ENCODE data around the gene OPCML. TPM values are rescaled to one million over a fixed set of nuclear protein-coding genes. Genes with fewer than 3 reads are reported as not detected.

The OPCML gene
- polyA plus RNA-seq, 3 donors = not detected

DNA sequence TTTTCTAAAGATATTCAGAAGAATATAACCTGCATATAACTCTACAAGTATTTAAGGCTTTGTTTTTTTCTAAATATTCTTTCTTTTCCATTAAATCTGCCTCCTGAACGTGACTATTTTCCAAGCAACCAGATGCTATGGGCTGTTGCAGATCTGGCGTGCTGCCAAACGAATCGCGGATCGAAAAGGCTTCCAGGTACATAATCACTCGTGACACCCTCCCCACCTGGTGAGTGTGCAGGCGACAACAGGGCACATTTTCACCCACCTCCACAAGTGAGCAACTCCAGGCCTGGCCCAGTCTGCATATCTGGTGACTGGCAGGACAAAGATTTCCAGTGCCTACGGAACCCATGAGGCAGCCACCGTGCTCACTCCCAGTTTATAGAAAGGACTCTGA lies 660.1 kb downstream of the OPCML start:
- H3K27ac Mint-ChIP-seq = no peak overlapping the region
- intact Hi-C loops (cut with micrococcal nuclease) = no loop called here
- DNase-seq = no peak
- no peak overlapping the region for H3K4me3 Mint-ChIP-seq
- H3K27me3 ChIP-seq (ENCODE audit: control insufficient read depth in 2 of 2, insufficient read depth in 2 of 2, low read length in 2 of 2) = no peaks in the 10 kb centered on the region
- no peaks in the 10 kb centered on the region for H3K4me1 ChIP-seq (ENCODE audit: control insufficient read depth in 1 of 2, insufficient read depth in 2 of 2, low read length in 2 of 2)
- H3K36me3 Mint-ChIP-seq = no peaks in the 10 kb centered on the region
- H3K79me2 ChIP-seq (ENCODE audit: insufficient read depth, low read length) = no peaks in the 10 kb centered on the region
- H4K20me1 ChIP-seq (ENCODE audit: insufficient read depth, low read length) = no peaks in the 10 kb centered on the region
- peaks cover 0 to 4% of the 10 kb centered on the region in 2 donors for H3K9me3 ChIP-seq (replicated peaks in 1 of 2; ENCODE audit: control insufficient read depth in 1 of 2, insufficient read depth in 1 of 2, low read length in 2 of 2)
- no peak overlapping the region for H3K4me3 ChIP-seq (replicated peaks in 1 of 3; ENCODE audit: low read depth in 2 of 3, low read length in 3 of 3)
- peaks cover 0 to 2% (median 0%) of the 10 kb centered on the region in 3 donors for H3K27me3 Mint-ChIP-seq (ENCODE audit: low read depth in 3 of 3)
- no peak overlapping the region for H3K4me2 ChIP-seq (replicated peaks; ENCODE audit: extremely low read depth, low read length, poor library complexity, severe bottlenecking)
- H3K4me1 Mint-ChIP-seq = no peaks in the 10 kb centered on the region
- H3K9me3 Mint-ChIP-seq = peaks cover 2 to 9% (median 5%) of the 10 kb centered on the region in 7 donors
- no peak overlapping the region for H2AFZ ChIP-seq (ENCODE audit: insufficient read depth, low read depth, low read length, poor library complexity, severe bottlenecking)
- WGBS (ENCODE audit: insufficient coverage) = 87% methylated on average over 10 of the region's 10 CpGs
- H3K36me3 ChIP-seq (replicated peaks in 1 of 2; ENCODE audit: control insufficient read depth in 1 of 2, insufficient read depth in 2 of 2, low read length in 2 of 2) = no peaks in the 10 kb centered on the region
- TF ChIP-seq, protein P1, sequence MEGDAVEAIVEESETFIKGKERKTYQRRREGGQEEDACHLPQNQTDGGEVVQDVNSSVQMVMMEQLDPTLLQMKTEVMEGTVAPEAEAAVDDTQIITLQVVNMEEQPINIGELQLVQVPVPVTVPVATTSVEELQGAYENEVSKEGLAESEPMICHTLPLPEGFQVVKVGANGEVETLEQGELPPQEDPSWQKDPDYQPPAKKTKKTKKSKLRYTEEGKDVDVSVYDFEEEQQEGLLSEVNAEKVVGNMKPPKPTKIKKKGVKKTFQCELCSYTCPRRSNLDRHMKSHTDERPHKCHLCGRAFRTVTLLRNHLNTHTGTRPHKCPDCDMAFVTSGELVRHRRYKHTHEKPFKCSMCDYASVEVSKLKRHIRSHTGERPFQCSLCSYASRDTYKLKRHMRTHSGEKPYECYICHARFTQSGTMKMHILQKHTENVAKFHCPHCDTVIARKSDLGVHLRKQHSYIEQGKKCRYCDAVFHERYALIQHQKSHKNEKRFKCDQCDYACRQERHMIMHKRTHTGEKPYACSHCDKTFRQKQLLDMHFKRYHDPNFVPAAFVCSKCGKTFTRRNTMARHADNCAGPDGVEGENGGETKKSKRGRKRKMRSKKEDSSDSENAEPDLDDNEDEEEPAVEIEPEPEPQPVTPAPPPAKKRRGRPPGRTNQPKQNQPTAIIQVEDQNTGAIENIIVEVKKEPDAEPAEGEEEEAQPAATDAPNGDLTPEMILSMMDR (IDR thresholded peaks at IDR 0.05) = no peak
- H3K9ac ChIP-seq (ENCODE audit: insufficient read depth, low read length, poor library complexity, severe bottlenecking) = no peak overlapping the region
- no peak overlapping the region for H3K27ac ChIP-seq (ENCODE audit: low read depth in 1 of 2, low read length in 2 of 2)

DNA sequence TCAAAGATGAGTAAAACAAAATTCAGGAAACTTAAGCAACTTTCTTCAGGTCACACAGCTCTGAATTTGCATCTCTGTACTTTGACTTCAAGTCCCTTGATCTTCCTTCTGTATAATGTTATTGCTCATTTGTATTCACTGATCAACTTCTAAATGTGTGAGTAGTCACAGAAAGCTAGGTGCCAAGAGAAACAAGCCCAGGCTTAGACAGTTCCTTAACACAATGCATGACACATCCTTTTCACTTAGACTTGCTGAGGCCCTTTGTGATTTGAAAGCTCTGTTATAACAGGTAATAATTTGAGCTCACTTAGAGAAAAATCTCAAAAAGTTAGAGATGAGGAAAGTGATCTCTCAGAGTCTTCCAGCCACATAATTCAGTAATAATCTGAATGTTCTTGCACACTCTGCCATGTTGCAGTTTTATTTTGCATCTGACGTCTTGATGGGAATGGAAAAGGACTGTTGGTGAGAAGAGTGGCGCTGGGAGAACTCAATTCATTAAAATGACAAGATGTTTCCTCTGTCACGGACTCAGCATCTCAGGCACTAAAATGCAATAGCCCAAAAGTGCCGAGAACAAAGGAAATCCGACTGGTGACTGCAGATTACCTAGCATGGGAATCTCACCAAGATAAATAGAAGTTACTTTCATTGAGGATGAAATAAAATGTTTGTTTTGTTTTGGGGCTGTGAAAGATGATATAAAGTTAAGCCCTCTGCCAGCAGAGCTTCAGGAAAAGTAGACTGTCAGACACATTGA lies 665.3 kb downstream of the OPCML start:
- no peak overlapping the region for H3K4me3 Mint-ChIP-seq
- no peak for DNase-seq
- no peaks in the 10 kb centered on the region for H3K79me2 ChIP-seq (ENCODE audit: insufficient read depth, low read length)
- peaks cover 0 to 8% of the 10 kb centered on the region in 2 donors for H3K9me3 ChIP-seq (replicated peaks in 1 of 2; ENCODE audit: control insufficient read depth in 1 of 2, insufficient read depth in 1 of 2, low read length in 2 of 2)
- no peaks in the 10 kb centered on the region for H3K27me3 ChIP-seq (ENCODE audit: control insufficient read depth in 2 of 2, insufficient read depth in 2 of 2, low read length in 2 of 2)
- TF ChIP-seq, protein P1 (IDR thresholded peaks at IDR 0.05) = no peak
- no peak overlapping the region for H3K27ac Mint-ChIP-seq
- no peaks in the 10 kb centered on the region for H3K36me3 ChIP-seq (replicated peaks in 1 of 2; ENCODE audit: control insufficient read depth in 1 of 2, insufficient read depth in 2 of 2, low read length in 2 of 2)
- intact Hi-C loops (cut with micrococcal nuclease) = no loop called here
- no peak overlapping the region for H3K27ac ChIP-seq (ENCODE audit: low read depth in 1 of 2, low read length in 2 of 2)
- H2AFZ ChIP-seq (ENCODE audit: insufficient read depth, low read depth, low read length, poor library complexity, severe bottlenecking) = no peak overlapping the region
- H3K36me3 Mint-ChIP-seq = no peaks in the 10 kb centered on the region
- no peak overlapping the region for H3K4me2 ChIP-seq (replicated peaks; ENCODE audit: extremely low read depth, low read length, poor library complexity, severe bottlenecking)
- no peaks in the 10 kb centered on the region for H3K4me1 Mint-ChIP-seq
- H3K9ac ChIP-seq (ENCODE audit: insufficient read depth, low read length, poor library complexity, severe bottlenecking) = no peak overlapping the region
- H3K4me1 ChIP-seq (ENCODE audit: control insufficient read depth in 1 of 2, insufficient read depth in 2 of 2, low read length in 2 of 2) = no peaks in the 10 kb centered on the region
- H3K27me3 Mint-ChIP-seq (ENCODE audit: low read depth in 3 of 3) = peaks cover 0 to 2% (median 0%) of the 10 kb centered on the region in 3 donors
- WGBS (ENCODE audit: insufficient coverage) = 24% methylated on average over 4 of the region's 5 CpGs
- H4K20me1 ChIP-seq (ENCODE audit: insufficient read depth, low read length) = no peaks in the 10 kb centered on the region
- peaks cover 0 to 7% (median 3%) of the 10 kb centered on the region in 7 donors for H3K9me3 Mint-ChIP-seq
- no peak overlapping the region for H3K4me3 ChIP-seq (replicated peaks in 1 of 3; ENCODE audit: low read depth in 2 of 3, low read length in 3 of 3)
